HFFc6 (cell line): ENCODE measurements around the gene PWWP2B. TPM values are rescaled to one million over a fixed set of nuclear protein-coding genes. Genes with fewer than 3 reads are reported as not detected.

ENCODE experiments used
- DNase-seq: peaks from one replicate; pipeline ENCODE4 v3.0.0-alpha.2; 2018
- H3K27ac Mint-ChIP-seq: 2 replicates; pipeline ENCODE4 v1.8.0; 2020; ENCODE audit warnings: mild to moderate bottlenecking, mixed read lengths
- H3K27me3 Mint-ChIP-seq: 2 replicates; pipeline ENCODE4 v1.8.0; 2021; ENCODE audit warnings: mild to moderate bottlenecking, moderate library complexity, mixed read lengths; ENCODE audit not compliant: insufficient read depth
- H3K36me3 Mint-ChIP-seq: 2 replicates; pipeline ENCODE4 v1.8.0; 2021; ENCODE audit warnings: low read depth, mixed read lengths
- H3K4me1 Mint-ChIP-seq: 2 replicates; pipeline ENCODE4 v1.8.0; 2020; ENCODE audit warnings: low read depth, mixed read lengths
- H3K4me3 Mint-ChIP-seq: 2 replicates; pipeline ENCODE4 v1.8.0; 2020; ENCODE audit warnings: mild to moderate bottlenecking, moderate library complexity, mixed read lengths
- H3K9me3 Mint-ChIP-seq: 2 replicates; pipeline ENCODE4 v1.8.0; 2020; ENCODE audit warnings: mild to moderate bottlenecking, mixed read lengths
- total RNA-seq, 6 experiments: library from RNA; stranded (reverse); fragmentation: NEBNext Ultra II Directional; extraction: Animal tissue kit (Norgen Biotek cat#: 25700); gene quantifications; 2 replicates in 1 of 6; 3 replicates in 5 of 6; pipeline ENCODE4 v1.2.3, GENCODE V29; 2021
- TF ChIP-seq, protein P1 (sequence below): fragments of 200-600 bp; sonication (generic); IDR thresholded peaks from 2 replicates; pipeline ENCODE4 v1.5.0; 2021; ENCODE audit warnings: antibody characterized with exemption, mild to moderate bottlenecking

PWWP2B gene
- total RNA-seq, 6 experiments from 2014 or later, result 4.1 to 6.3 (median 4.7) TPM

DNA sequence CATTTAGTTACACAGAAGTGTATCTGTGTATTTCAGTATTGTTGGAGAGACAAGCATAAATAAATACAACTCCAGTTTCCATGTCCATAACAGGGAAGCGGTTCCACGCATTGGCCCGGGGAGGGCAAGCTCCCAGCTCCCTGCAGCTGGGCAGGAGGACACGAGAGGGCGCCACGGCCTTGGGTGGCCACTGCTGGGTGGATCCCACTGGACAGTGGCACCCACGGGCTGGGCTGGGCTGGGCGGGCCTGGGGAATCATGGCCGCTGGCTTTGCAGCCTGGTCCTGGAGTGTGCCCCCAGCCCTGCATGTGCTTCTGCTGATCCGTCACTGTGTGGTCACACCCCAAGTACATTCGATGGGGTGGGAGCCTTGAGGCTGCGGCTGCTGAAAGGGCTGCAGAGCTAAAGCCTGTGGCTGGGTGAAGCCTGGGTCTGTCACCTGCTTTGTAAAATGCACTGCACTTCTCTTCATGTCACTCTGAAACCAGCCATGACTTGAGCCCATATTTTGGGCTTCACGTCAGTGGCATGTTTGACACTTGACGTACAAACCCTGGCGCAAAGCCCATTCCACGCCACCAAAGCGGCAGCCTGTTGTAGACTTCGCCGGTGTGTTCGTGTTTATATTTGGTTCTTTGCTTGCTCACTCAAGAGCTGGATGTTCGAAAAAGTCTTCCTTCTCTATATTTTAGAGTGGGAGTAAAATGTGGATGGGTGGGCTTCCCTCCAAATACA lies 37.5 kb upstream of the PWWP2B start:
- Mint-ChIP-seq H3K36me3 (no peaks in the 10 kb centered on the region; the same call in 1 of the 2 replicates), H3K27ac (no peak overlapping the region), H3K9me3 (no peaks in the 10 kb centered on the region; the same call in 1 of the 2 replicates), H3K4me3 (no peak overlapping the region), H3K27me3 (peaks cover 3% of the 10 kb centered on the region; the same call in 1 of the 2 replicates), H3K4me1 (no peaks in the 10 kb centered on the region)
- TF ChIP-seq, protein P1, sequence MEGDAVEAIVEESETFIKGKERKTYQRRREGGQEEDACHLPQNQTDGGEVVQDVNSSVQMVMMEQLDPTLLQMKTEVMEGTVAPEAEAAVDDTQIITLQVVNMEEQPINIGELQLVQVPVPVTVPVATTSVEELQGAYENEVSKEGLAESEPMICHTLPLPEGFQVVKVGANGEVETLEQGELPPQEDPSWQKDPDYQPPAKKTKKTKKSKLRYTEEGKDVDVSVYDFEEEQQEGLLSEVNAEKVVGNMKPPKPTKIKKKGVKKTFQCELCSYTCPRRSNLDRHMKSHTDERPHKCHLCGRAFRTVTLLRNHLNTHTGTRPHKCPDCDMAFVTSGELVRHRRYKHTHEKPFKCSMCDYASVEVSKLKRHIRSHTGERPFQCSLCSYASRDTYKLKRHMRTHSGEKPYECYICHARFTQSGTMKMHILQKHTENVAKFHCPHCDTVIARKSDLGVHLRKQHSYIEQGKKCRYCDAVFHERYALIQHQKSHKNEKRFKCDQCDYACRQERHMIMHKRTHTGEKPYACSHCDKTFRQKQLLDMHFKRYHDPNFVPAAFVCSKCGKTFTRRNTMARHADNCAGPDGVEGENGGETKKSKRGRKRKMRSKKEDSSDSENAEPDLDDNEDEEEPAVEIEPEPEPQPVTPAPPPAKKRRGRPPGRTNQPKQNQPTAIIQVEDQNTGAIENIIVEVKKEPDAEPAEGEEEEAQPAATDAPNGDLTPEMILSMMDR, result no peak; the same call in 1 of the 2 replicates
- DNase-seq, result no peak

DNA sequence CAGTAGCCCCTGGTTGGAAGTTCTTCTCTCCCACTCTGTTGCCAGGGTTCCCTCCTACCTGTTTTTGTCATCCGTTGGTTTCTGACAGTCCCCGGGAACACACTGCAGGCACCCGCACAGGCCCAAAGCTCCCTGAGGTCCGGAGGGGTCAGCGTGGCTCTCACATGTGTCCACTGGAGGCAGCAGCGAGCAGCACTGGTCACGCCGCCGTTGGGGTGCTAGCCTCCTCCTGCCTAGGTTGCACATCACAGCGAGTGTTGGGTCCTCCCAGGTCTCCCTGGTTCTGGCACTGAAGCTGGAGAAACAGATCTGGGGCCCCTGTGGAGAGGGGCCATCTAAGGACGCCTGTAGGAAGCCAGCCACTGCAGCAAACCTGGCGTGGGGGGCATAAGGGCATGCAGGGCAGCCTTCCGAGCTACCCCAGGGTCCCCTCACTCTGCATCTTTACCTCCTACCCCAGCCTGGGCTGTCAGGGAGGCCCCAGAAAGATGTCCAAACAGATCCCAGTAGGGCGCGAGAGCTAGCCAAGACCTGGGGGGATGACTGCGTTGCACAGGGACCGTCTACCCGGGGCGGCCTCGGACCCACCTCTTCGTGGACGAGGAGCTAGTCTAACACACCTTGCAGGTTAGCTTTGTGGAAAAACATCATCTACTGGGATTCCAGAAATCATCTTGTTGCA lies 36.1 kb upstream of the PWWP2B start:
- DNase-seq, result no peak
- Mint-ChIP-seq H3K9me3 (no peaks in the 10 kb centered on the region; the same call in 1 of the 2 replicates), H3K27ac (no peak overlapping the region), H3K4me3 (no peak overlapping the region), H3K4me1 (no peaks in the 10 kb centered on the region), H3K36me3 (no peaks in the 10 kb centered on the region; the same call in 1 of the 2 replicates), H3K27me3 (peaks cover 3% of the 10 kb centered on the region; the same call in 1 of the 2 replicates)
- TF ChIP-seq, protein P1, result peak; percentile 75

DNA sequence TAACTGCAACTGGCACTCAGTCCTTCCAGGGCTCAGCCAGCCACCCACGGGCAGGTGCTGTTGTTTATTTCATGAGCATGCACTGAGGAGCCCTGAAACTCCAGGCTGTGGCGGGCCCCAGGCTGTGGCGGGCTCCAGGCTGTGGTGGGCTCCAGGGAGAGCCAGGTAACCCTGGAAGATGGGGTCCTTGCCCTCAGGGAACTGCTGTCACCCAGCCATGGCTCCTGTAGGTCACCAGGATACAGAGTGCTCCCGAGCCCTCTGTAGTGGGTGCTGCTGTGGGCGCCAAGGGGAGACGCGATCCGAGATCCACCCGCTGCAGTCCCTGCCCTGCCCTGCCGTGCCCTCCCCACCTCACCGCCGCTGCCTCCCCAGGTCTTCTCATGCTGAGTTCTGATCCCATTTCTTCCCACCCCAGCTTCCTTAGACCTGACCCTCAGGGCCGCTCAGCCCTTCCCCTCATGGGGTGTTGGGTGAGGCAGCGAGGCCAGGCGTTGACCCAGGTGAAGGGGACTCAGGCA lies 35.4 kb upstream of the PWWP2B start:
- no peak overlapping the region for H3K27ac Mint-ChIP-seq
- no peaks in the 10 kb centered on the region for H3K4me1 Mint-ChIP-seq
- TF ChIP-seq, protein P1, result no peak
- H3K36me3 Mint-ChIP-seq, result no peaks in the 10 kb centered on the region; the same call in 1 of the 2 replicates
- DNase-seq, result no peak
- no peaks in the 10 kb centered on the region; the same call in 1 of the 2 replicates for H3K27me3 Mint-ChIP-seq
- no peak overlapping the region for H3K4me3 Mint-ChIP-seq
- H3K9me3 Mint-ChIP-seq, result no peaks in the 10 kb centered on the region; the same call in 1 of the 2 replicates

DNA sequence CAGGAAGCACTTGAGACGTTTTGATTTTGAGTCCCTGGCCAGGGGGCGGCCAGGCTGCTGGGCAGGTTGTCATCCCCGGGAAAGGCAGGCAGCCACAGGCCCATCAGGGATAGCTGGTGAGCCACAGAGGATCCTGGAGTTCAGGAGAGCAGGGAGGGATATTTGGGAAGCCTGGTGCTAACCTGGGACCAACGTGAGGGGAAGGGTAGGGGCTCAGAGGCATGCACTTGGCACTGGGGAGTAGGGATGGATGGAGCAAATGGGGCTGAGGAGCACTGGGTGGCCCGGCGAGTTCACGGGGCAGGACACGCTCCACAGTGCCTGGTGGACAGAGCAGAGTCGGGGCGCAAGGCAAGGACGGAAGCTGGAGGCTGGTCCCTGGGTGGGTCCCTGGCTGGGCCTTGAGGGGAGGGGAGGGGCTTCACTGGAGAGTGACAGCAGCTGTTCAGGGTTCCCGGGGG lies 34.8 kb upstream of the PWWP2B start:
- Mint-ChIP-seq H3K4me1 (no peaks in the 10 kb centered on the region), H3K9me3 (no peaks in the 10 kb centered on the region; the same call in 1 of the 2 replicates), H3K27ac (no peak overlapping the region), H3K4me3 (no peak overlapping the region), H3K36me3 (peaks cover 4% of the 10 kb centered on the region), H3K27me3 (no peaks in the 10 kb centered on the region; the same call in 1 of the 2 replicates)
- no peak for DNase-seq
- TF ChIP-seq, protein P1, result no peak

DNA sequence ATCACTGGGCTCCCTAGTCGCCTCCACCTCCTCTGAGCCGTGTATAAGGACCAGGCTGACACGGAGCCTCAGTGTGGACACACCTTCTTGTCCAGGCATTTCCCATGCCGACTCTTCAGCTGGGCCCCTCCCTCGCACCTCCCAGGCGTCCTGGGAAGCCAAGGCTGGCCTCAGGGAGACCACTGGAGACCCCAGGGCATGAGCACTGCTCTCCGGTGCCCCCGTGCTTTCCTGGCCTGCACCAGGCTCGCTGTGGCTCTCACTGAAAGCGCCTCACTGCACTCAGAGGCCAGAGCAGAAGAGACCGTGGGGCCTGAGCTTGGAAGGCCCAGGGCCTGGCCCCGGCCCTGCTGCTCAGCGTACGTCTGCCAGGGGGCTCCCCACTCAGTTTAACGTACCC lies 33.6 kb upstream of the PWWP2B start:
- Mint-ChIP-seq H3K9me3 (no peaks in the 10 kb centered on the region), H3K27ac (no peak overlapping the region), H3K36me3 (peaks cover 10% of the 10 kb centered on the region), H3K27me3 (no peaks in the 10 kb centered on the region; the same call in 1 of the 2 replicates), H3K4me3 (no peak overlapping the region), H3K4me1 (peaks cover 4% of the 10 kb centered on the region)
- no peak for DNase-seq
- TF ChIP-seq, protein P1, result no peak
